Nephron progenitor cell (in vitro differentiated cells): ENCODE results near the gene KCNK1.

Source experiments
- DNase-seq: peaks from one replicate; pipeline ENCODE4 v3.0.0; 2021
- H3K27ac Mint-ChIP-seq: 2 replicates; pipeline ENCODE4 v1.8.0; 2021; ENCODE audit warnings: mild to moderate bottlenecking, moderate library complexity, mixed read lengths
- H3K27me3 Mint-ChIP-seq: 2 replicates; pipeline ENCODE4 v1.8.0; 2021; ENCODE audit warnings: mild to moderate bottlenecking, low read depth, mixed read lengths; ENCODE audit not compliant: poor library complexity
- H3K36me3 Mint-ChIP-seq: 2 replicates; pipeline ENCODE4 v1.8.0; 2021; ENCODE audit warnings: low read depth, mixed read lengths
- H3K4me1 Mint-ChIP-seq: 2 replicates; pipeline ENCODE4 v1.8.0; 2021; ENCODE audit warnings: mixed read lengths
- H3K4me3 Mint-ChIP-seq: 2 replicates; pipeline ENCODE4 v1.8.0; 2021; ENCODE audit warnings: mild to moderate bottlenecking, moderate library complexity, mixed read lengths
- H3K9me3 Mint-ChIP-seq: 2 replicates; pipeline ENCODE4 v1.8.0; 2021; ENCODE audit warnings: mild to moderate bottlenecking, moderate library complexity, mixed read lengths
- CTCF ChIP-seq: fragments of 200-600 bp; sonication (generic); IDR thresholded peaks from 2 replicates; pipeline ENCODE4 v1.5.0; 2021; ENCODE audit warnings: antibody characterized with exemption

Gene KCNK1

GRCh38 chr1:233655301-233655740 is 41.4 kb downstream of the KCNK1 start:
- no peak for TF ChIP-seq CTCF
- H3K27me3 Mint-ChIP-seq, result peaks cover 10% of the 10 kb centered on the region
- no peak overlapping the region for H3K27ac Mint-ChIP-seq
- H3K9me3 Mint-ChIP-seq, result no peaks in the 10 kb centered on the region
- peaks cover 11% of the 10 kb centered on the region for H3K4me1 Mint-ChIP-seq
- DNase-seq, result no peak
- no peaks in the 10 kb centered on the region for H3K36me3 Mint-ChIP-seq
- no peak overlapping the region for H3K4me3 Mint-ChIP-seq

GRCh38 chr1:233656032-233656635 is 42.2 kb downstream of the KCNK1 start:
- DNase-seq, result no peak

GRCh38 chr1:233656687-233657086 is 42.8 kb downstream of the KCNK1 start:
- H3K4me1 Mint-ChIP-seq, result peaks cover 11% of the 10 kb centered on the region
- TF ChIP-seq CTCF, result no peak
- H3K27ac Mint-ChIP-seq, result no peak overlapping the region
- no peak overlapping the region for H3K4me3 Mint-ChIP-seq
- no peaks in the 10 kb centered on the region for H3K9me3 Mint-ChIP-seq
- no peaks in the 10 kb centered on the region for H3K36me3 Mint-ChIP-seq
- H3K27me3 Mint-ChIP-seq, result peaks cover 10% of the 10 kb centered on the region
- DNase-seq, result no peak

More at GRCh38 chr1:233656032-233656635, 42.2 kb downstream of the KCNK1 start:
- TF ChIP-seq CTCF, result no peak
- Mint-ChIP-seq H3K36me3 (no peaks in the 10 kb centered on the region), H3K4me1 (peaks cover 11% of the 10 kb centered on the region), H3K9me3 (no peaks in the 10 kb centered on the region), H3K27ac (no peak overlapping the region), H3K27me3 (peaks cover 6% of the 10 kb centered on the region), H3K4me3 (no peak overlapping the region)

DNA sequence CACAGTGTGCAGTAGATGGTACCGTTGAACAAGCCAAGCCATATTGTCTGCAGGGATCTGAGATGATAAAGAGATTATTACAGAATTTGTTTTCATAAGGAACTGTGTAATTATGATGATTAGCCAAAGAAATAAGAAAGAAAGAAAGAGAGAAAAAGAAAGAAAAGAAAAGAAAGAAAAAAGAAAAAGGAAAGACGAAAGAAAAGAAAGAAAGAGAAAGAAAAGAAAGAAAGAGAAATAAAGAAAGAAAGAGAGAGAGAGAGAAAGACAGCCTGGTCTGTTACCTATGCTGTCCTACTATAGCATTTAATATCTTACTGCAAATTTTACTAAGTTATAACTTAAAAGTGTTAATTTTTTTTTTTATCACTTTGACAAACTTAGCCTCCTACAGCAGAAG is 43.6 kb downstream of the KCNK1 start:
- peaks cover 11% of the 10 kb centered on the region for H3K4me1 Mint-ChIP-seq
- no peak for DNase-seq
- TF ChIP-seq CTCF, result no peak
- H3K36me3 Mint-ChIP-seq, result no peaks in the 10 kb centered on the region
- no peaks in the 10 kb centered on the region for H3K9me3 Mint-ChIP-seq
- peaks cover 10% of the 10 kb centered on the region for H3K27me3 Mint-ChIP-seq
- H3K27ac Mint-ChIP-seq, result no peak overlapping the region
- no peak overlapping the region for H3K4me3 Mint-ChIP-seq

DNA sequence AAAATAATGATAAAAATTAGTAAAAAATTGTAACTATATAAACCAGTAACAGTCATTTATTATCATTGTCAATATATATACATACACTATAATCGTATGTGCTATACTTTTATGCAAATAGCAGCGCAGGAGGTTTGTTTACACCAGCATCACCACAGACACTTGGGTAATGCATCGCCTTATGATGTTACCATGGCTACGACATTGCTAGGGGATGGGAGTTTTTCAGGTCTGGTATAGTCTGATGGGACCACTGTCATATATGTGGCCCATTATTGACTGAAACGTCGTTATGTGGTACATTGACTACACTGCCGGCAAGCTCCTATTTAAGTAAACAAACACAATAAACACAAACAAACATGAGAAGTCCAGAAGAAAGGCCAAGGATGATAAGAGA is 45.6 kb downstream of the KCNK1 start:
- Mint-ChIP-seq H3K27ac (no peak overlapping the region), H3K4me3 (no peak overlapping the region), H3K27me3 (peaks cover 4% of the 10 kb centered on the region), H3K36me3 (no peaks in the 10 kb centered on the region), H3K4me1 (peaks cover 11% of the 10 kb centered on the region), H3K9me3 (peaks cover 3% of the 10 kb centered on the region)
- DNase-seq, result no peak
- no peak for TF ChIP-seq CTCF
